D721Med (cell line): ENCODE data around the gene TRAF1.

Experiments used
- DNase-seq: peaks from one replicate; pipeline ENCODE4 v3.0.0; 2011; ENCODE audit warnings: low spot score; ENCODE audit not compliant: insufficient read length
- FAIRE-seq: peaks from 2 replicates; lab custom pipeline; 2011; peaks lifted over from hg19 to GRCh38; lab: Jason Lieb, UNC
- CTCF ChIP-seq: IDR thresholded peaks from 2 replicates; pipeline ENCODE4 v1.5.1; 2012; ENCODE audit warnings: mild to moderate bottlenecking, control low read depth; ENCODE audit not compliant: insufficient read depth; ENCODE audit errors: missing control alignments

Gene TRAF1

GRCh38 chr9:120885457-120885856 is 41.1 kb downstream of the TRAF1 start:
- FAIRE-seq = no peak
- DNase-seq = no peak
- TF ChIP-seq CTCF = no peak

- DNase-seq = no peak
- FAIRE-seq = no peak
- TF ChIP-seq CTCF = no peak
These were observed 43.0 kb downstream of the TRAF1 start for GRCh38 chr9:120883608-120883996.

GRCh38 chr9:120882935-120883607 is 43.5 kb downstream of the TRAF1 start:
- no peak for DNase-seq
- TF ChIP-seq CTCF = no peak
- FAIRE-seq = no peak

- DNase-seq = no peak
- no peak for TF ChIP-seq CTCF
- no peak for FAIRE-seq
These were observed 47.1 kb downstream of the TRAF1 start for GRCh38 chr9:120879446-120879845.

GRCh38 chr9:120878188-120879130 is 48.1 kb downstream of the TRAF1 start:
- TF ChIP-seq CTCF = no peak
- no peak for DNase-seq
- FAIRE-seq = no peak

- DNase-seq (no peak), FAIRE-seq (no peak)
- peak; percentile 15 for TF ChIP-seq CTCF
These were observed 49.1 kb downstream of the TRAF1 start for GRCh38 chr9:120877276-120878034.
